Posterior vena cava (tissue), 2 donors: ENCODE data around the gene STEAP1B. TPM values are rescaled to one million over a fixed set of nuclear protein-coding genes. Genes with fewer than 3 reads are reported as not detected.
"Not testable (repeated sequence)": the region's sequence is repeated elsewhere in the genome, so short reads cannot be mapped to it uniquely, and the experiment has no call there.

Experiments used
- DNase-seq: peaks from one replicate; pipeline ENCODE4 v3.0.0-alpha.2; 2020; ENCODE audit warnings: low spot score
- intact Hi-C, 2 donors: fragments of 100-400 bp; cut with DNase I; formaldehyde crosslinking; loops; one replicate each; pipeline versions ENCODE4 v1.14.1 to v1.14.2; 2022 to 2023
- total RNA-seq, 2 donors: library from RNA; stranded (reverse); fragmentation: NEBNext Ultra II Directional; extraction: Animal tissue kit (Norgen Biotek cat#: 25700); gene quantifications; one replicate each; pipeline ENCODE4 v1.2.1, GENCODE V29; 2021
- donor health status: DM: yes; HTN: yes; CAD: no.
- donor health status: DM: yes; HTN: yes; CAD: no.

Gene STEAP1B
- total RNA-seq, 2 donors from 2014 or later = 2.5 to 2.8 TPM

DNA sequence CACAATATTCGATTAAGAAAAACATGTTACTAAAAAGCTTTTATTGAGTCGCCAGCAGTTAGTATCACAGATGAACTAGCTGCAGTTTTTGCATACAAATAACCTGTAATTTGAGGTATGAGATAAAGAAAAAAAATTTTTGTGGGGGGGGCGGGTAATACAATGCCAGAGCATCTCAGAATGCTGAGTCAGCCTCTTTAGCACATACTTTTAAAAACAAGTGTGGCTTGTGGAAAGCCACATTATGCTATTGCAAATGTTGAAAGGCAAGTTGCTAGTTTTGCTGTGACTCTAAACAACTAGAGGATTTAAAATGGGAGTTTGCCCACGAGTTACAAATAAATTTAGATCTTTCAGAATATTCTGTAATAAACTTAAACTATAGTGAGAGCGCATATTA lies 2.1 kb upstream of the STEAP1B start:
- DNase-seq, intact Hi-C loops: not testable (repeated sequence)

DNA sequence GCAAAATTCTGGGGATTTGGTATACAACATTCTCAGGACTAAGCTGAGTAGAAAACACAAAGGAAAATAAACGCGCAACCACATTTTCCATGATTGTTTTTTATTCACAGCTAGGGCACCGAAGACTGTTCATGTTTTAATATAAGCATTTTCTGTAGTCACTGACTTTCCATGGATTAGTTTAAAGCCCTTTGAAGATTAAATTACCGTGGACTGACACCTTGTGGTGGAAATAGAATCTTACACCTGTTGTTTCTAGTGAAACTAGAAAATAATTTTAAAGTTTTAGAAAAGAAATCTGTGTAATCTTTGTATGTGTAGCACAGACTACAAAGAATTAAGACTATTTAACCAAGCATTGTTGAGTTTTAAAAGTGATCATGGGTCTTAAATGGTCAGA lies 1.3 kb upstream of the STEAP1B start:
- DNase-seq, intact Hi-C loops: not testable (repeated sequence)

DNA sequence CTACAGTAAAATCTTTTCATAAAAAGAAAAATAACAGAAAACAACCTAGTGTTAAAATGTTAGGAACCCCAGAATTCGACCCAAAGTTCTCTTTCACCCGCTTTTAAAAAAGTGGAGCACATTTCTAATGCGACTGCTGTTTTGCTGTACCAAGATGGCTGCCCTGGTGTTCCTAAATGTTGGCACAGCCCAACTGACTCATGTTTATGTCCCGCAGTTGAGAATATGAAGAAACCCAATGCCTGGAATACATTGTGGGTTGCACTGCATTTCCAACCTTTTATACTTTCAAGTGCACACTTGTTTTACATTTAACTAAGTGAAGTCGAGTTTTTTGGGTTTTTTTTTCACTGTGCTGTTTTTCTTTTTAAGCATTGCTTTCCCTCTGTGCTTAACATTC lies 944 bp downstream of the STEAP1B start:
- intact Hi-C loops = no loop called here
- no peak for DNase-seq

DNA sequence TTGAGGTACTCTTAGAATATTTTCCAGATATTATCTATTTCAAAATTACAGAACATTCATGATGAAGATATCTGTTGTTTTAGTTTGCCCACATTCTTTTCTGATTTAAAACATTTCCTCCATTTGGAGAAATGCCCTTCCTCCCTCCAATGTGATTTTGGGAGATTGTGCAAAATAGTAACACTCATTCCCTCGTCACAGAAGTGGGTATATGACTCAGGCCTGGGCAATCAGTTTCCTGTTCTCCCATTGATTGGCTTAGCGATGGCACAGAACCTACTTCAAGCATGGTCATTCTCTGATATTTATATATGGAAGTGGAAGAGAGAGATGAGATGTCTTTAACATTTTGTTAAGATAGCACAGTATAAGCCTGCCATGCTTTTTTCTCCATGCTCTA lies 3.1 kb downstream of the STEAP1B start:
- intact Hi-C loops, DNase-seq: not testable (repeated sequence)

DNA sequence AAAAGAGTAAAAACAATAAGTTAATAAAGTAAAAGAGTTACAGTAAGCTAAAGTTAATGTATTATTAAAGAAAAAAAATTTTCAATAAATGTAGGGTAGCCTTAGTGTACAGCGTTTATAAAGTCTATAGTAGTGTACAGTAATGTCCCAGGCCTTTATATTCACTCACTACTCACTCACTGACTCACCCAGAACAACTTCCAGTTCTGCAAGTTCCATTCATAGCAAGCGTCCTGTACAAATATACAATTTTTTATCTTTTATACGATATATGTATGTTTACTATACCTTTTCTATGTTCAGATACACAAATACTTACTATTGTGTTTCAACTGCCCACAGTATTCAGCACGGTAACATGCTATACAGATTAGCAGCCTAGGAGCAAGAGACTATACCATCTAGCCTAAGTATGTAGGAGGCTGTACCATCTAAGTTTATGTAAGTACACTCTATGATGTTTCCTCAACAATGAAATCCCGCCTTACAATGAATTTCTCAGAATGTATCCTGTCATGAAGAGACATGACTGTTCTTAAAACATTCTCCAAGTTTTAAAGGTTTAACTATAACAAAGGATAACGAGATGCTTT lies 3.6 kb downstream of the STEAP1B start:
- DNase-seq, intact Hi-C loops: not testable (repeated sequence)

DNA sequence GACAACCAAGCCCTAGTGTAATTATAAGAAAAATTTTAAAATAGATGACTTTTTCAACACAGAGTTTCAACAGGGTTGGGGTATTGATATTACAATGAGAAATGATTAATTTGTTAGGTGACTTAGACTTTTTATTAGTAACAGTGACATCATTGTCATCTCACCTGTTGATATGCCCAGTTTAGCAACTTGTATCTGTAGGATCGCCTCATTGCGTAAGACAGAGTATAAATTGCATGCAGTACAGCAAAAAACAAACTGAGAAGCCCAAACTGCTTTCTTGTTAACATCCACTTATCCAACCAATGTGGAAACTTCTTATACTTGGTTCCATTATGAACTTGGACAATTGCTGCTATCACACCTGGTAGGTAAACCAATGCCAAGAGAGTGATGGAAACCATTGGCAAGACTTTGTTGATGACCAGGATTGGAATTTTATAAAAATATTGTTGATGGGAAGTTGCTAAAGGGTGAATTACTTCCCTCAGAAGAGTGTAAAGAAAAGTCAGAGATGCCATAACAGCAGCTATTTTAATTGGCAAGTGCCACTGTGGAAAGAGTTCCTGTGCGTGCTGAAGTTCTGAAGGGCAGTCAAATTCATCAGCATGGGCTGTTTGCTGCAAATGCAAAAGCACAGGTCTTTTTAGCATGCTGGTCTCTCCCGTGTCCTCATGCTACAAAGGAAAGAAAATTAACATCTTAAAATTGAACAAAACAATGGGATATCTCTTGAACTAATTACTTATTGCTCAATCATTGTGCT lies 6.6 kb downstream of the STEAP1B start:
- intact Hi-C loops, DNase-seq: not testable (repeated sequence)

DNA sequence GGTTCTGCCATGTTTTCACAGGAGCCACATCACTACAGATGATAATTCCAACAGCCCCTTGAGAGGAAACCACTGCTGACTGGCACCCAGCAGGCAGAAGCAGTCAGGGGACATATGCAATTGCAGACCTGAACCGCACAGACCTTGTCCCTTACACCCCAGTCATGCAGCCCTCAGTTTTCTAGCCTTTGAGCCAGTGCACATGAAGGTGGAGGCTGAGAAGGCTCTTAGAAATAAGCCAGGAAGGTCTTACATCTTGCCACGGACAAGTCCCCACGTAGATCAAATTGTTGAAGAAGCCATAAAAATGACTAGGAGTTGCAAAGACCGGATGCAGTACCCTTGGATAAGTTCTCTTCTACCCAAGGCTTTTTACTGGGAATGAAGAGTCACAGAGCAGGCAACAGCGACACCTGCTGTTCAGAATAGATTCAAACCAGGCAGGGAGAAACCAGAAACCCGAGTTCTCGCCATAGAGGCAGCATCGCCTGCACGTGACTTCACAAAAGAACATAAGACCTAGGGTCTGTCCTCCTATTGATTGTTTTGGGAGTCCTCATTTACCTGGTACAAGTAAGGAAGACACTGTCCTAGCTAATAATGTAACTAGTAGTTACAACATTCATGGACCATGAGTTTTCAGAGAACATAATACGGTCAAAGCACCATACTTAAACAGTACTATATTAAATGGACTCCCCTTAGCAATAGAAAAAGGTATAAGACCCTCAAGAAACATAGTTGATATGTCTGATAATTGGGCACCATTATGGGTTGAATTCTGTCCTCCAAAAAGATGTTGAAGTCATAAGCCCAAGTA lies 11.1 kb downstream of the STEAP1B start:
- no peak for DNase-seq
- intact Hi-C loops = loop anchor here (1.0 to 2.0 kb wide), 2 partner anchors 376 to 380 kb away; no protein-coding TSS in a partner anchor

DNA sequence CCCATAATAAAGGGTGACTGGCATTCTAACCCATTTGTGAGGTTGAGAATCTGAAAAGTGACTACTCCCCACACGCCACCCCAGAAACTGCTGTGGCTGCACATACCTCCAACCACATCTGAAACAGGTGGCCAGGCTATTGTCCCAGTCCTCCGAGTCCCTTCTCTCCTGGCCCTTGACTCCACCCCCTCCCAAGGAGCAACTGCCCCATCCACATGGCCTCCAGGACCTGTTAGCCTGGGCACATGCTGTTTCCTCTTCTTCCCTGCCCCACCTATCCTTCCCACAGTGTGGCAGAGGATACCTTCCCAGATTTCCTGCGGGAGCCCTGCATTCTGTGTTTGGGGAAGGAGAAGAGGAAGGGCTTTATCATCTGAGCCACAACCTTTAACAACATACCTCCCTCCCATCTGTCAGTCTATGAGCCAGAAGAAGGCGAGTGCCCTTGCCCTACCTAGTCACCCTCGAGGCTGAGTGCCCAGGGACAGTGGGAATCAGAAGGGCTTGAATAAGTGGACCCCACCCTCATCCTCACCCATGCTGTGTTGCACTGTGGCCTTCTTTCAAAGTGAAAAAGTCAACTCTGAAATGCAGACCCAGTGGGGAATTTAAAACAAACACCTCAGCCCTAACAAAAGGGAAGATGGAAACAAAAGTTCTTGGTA lies 11.9 kb downstream of the STEAP1B start:
- intact Hi-C loops = loop anchor here in 1 of 2 donors (2.0 kb wide), 1 partner anchor 375 kb away; no protein-coding TSS in a partner anchor

DNA sequence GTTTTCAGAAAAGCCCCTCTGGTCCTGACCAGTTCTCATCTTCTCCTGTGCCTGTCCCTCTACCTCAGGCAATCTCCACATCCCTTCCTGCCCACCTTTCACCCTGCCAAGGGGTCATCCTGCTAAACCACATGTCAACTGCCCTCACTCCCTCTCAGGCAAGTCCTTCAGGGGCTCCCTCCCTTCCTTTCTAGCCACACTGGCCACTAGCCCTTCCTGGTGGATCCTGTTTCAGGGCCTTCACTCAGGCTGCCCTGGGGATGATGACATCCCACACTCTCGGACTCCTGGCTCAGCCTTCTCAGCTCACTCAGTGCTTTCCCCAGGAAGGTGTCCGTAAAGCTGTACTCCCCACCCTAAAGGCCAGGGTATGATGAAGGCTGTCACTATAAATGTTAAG lies 13.4 kb downstream of the STEAP1B start:
- intact Hi-C loops = no loop called here

More for the DNA sequence above, 11.9 kb downstream of the STEAP1B start:
- DNase-seq = no peak

DNA sequence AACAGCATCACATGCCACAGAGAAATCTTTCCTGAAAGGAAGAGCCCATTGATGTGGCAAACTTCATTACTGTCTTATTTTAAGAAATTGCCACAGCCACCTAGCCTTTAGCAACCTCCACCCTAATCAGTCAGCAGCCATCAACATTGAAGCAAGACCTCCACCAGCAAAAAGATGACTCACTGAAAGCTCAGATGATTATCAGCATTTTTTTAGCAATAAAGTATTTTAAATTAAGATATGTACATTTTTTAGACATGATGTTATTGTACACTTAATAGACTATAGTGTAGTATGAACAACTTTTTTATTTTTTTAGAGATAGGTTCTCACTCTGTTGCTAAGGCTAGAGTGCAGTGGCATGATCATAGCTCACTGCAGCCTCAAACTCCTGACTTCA lies 14.8 kb downstream of the STEAP1B start:
- no peak for DNase-seq
- intact Hi-C loops = no loop called here

More for the DNA sequence above, 13.4 kb downstream of the STEAP1B start:
- no peak for DNase-seq

DNA sequence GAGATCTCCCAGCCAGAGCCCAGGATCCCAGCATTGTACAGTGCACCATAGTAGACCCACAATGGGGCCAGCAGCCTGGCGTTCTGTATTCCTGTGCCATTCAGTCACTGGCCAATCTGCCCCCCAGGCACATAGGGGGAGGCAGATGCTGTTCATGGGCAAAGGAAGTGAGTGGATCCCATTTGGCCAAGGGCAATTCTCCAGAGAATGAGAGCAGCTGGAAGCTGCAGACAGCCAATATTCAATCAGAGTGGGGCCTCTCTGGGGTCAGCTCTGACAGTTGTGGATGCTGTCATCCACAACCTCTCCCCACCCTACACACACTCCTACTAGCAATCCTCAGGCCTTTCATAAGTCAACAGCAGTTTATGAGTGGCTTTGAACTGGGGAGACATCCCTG lies 17.5 kb downstream of the STEAP1B start:
- intact Hi-C loops = no loop called here
- DNase-seq = no peak

DNA sequence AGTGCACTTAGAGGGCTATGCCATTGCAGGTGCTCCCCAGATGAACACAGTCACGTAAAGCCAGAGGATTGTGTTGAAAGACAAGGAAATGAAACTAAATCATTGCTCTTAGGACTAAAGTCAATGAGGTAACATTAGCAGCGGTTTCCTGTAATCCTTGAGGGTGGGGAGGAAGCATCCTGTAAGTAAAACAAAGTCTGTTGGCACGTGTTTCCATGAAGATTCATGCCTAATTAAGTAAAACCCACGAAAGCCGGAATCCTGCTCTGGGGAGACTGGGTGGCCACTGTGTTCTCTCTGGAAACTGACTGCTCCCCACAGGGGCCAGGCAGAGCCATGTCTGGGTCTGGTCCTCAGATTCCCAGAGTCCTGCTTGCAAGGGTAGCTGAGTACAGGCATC lies 18.3 kb downstream of the STEAP1B start:
- no peak for DNase-seq
- intact Hi-C loops = no loop called here

DNA sequence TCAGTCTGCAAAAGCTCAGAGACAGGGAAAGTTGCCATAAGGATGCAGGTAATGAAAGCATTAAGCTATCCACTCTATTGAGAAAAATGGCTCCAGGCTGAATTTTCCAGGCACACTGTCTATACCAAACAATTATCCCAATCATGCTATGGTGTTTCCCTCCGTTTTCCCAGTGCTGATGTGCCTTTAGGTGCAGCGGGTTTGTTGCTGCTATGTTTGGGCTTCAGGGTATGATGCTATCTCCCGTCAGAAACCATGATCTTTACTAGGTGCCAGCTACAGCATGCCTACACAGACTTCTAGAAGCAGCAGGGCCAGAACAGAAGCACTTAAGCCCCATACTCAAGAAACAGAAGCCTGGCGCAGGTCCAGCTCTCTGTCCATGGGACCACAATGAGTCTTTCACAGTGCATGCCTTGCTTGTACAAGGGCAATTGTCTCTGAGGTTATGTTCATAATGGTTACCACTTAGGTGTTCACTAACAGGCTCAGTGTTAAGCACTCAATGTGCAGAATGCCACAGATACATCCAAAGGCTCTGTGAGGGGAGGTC lies 19.4 kb downstream of the STEAP1B start:
- intact Hi-C loops = no loop called here
- no peak for DNase-seq

DNA sequence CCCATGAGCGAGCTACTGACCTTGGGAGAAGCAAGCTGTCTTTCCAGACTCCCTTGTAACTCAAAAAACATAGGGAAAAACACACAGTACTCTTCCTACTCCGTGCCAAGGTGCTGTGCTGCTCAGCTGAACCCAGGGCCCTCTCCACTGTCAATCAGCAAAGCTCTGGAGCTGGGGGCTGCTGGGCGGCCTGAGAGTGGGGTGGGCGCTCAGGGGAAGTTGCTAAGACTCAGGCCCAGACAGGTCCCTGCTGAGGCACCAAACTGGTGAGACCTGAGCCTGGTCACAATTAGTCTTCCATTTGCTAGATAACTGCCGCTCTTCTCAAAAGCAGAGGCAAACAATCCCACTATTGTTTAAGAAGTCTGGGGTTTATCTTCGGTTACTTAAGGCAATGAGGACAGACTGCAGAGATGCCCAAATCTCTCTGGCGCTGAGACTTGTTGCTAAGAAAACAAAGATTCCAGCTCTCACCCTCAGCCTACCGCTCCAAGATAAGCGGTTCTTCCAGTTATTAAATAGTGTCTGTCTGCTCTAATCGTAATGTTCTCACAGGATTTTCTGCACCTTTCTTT lies 22.0 kb downstream of the STEAP1B start:
- intact Hi-C loops = no loop called here
- DNase-seq = no peak

DNA sequence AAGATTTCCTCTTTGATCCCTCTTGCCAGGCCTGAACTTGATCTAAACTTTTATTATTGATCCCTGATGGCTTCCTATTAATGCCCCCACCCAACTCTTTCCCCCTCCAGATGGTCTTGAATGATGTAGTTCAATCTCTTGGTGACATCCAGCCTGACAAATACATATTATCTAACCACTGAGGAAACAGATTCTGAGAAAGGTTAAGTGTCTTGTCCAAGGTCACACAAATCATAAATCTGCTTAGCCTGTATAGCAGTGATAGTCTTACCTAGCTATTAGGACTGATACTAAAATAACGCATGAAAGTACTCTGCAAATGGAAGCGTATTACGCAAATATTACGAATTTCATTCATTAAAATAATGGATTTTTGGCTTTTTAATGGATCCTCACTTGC lies 22.7 kb downstream of the STEAP1B start:
- no peak for DNase-seq
- intact Hi-C loops = no loop called here

DNA sequence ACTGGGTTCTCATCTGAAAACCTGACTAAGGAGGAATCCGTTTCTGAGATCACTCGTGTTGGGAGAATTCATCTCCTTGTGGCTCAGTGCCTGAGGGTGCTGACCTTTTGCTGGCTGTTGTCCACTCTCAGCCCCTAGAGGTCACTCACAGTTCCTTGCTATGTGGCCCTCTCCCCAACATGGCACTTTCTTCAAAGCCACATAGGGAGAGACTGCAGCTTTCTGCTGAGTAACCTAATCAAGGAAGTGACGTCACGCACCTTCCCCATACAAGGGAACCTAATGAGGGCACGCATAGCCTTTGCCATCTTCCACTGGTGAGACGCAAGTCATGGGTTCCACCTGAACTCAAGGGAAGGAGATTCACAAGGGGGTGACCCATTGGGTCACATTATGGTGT lies 23.2 kb downstream of the STEAP1B start:
- intact Hi-C loops = no loop called here
- no peak for DNase-seq

DNA sequence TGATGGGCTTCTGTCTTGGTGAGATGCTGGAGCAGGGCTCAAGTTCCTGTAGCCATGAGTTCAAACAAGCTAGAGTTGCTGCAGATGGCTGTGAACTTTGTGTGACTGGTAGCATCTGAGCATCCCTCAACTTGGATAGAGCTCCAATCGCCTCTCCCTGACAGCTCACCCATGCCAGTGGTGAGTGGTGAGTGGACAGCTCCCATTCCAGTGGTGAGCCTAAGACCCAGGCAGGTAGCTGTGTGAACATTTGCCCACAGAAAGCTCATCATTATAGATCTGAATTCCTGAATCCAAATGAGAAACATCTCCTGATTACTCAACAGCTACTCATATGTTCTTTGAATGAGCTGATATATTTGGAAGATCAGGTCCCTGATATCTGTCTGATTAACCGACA lies 25.3 kb downstream of the STEAP1B start:
- DNase-seq = no peak
- intact Hi-C loops = no loop called here

DNA sequence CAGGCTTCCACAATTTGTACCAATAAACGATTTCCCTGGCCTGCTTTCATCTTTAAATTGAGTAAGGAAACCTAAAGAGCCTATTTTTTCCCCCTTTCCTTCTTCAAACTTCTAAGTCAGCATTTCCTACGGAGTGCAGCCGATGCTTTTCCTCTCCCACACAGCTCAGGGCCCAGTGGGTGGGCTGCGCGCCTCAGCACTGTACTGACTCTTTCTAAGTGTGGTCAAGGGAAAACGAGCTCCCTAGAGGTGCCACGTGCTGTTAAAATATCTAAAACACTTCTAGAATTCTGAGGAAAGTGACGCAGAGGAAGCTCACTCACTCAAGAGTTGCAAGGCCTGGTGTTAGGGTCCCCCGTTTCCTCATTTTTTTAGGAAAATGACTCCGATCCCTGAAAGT lies 29.0 kb downstream of the STEAP1B start:
- intact Hi-C loops = no loop called here
- no peak for DNase-seq
